ENCODE data around the gene CEP250. TPM values are rescaled to one million over a fixed set of nuclear protein-coding genes. Genes with fewer than 3 reads are reported as not detected.

Gene CEP250
- total and polyA plus RNA-seq, 2 of the 4 experiments (the other 2 are of a cell fraction): 22.7 to 35.1 TPM

- H3K4me1 ChIP-seq (ENCODE audit: control insufficient read depth, insufficient read depth, low read length): 0 out of 2 replicates have a peak, but pooled peaks cover 3% of the 10 kb centered on the region
Observed at GRCh38 chr20:35458388-35458787, 3.0 kb downstream of the CEP250 start.

More at GRCh38 chr20:35458388-35458787, 3.0 kb downstream of the CEP250 start:
- H3K9me3 ChIP-seq (ENCODE audit: control insufficient read depth, insufficient read depth, low read length): no peaks in the 10 kb centered on the region
- TF ChIP-seq CEBPB (IDR thresholded peaks at IDR 0.05; ENCODE audit: low read depth, low read length): no peak
- no peak for TF ChIP-seq BHLHE40 (IDR thresholded peaks at IDR 0.05; ENCODE audit: low read depth, low read length)
- no peak for TF ChIP-seq RCOR1 (IDR thresholded peaks at IDR 0.05; ENCODE audit: insufficient replicate concordance, low read length)
- TF ChIP-seq ELK1 (IDR thresholded peaks at IDR 0.05; ENCODE audit: borderline replicate concordance, low read depth, low read length): no peak
- TF ChIP-seq MAFK (IDR thresholded peaks at IDR 0.05; ENCODE audit: low read depth, low read length): no peak
- no peak for TF ChIP-seq RAD21 (IDR thresholded peaks at IDR 0.05; ENCODE audit: low read length)
- TF ChIP-seq, protein P1, sequence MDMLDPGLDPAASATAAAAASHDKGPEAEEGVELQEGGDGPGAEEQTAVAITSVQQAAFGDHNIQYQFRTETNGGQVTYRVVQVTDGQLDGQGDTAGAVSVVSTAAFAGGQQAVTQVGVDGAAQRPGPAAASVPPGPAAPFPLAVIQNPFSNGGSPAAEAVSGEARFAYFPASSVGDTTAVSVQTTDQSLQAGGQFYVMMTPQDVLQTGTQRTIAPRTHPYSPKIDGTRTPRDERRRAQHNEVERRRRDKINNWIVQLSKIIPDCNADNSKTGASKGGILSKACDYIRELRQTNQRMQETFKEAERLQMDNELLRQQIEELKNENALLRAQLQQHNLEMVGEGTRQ (IDR thresholded peaks at IDR 0.05; ENCODE audit: low read depth, low read length): no peak
- no peak for TF ChIP-seq MAZ (IDR thresholded peaks at IDR 0.05; ENCODE audit: borderline replicate concordance, low read depth, low read length)
- TF ChIP-seq POLR2A (IDR thresholded peaks at IDR 0.05; ENCODE audit: low read depth, low read length): no peak
- 0 out of 2 replicates have a peak, but pooled peaks cover 2% of the 10 kb centered on the region for H3K9me1 ChIP-seq (ENCODE audit: insufficient read depth, low read length)
- H3K18ac ChIP-seq (ENCODE audit: low read depth, low read length): no peak overlapping the region
- CTCF ChIA-PET: no interaction called here
- no peak overlapping the region for H2BK20ac ChIP-seq (ENCODE audit: low read depth, low read length)
- no peak overlapping the region for H3K14ac ChIP-seq (replicated peaks; ENCODE audit: low read depth, low read length)
- no peak overlapping the region for H3K4ac ChIP-seq (ENCODE audit: low read depth, low read length)
- no peak overlapping the region for H3K56ac ChIP-seq (ENCODE audit: extremely low read depth, insufficient read depth, low read length)
- peaks cover 3% of the 10 kb centered on the region; the same call in 1 of the 2 replicates for H4K20me1 ChIP-seq (ENCODE audit: insufficient read depth, low read length)
- no peak overlapping the region for H3K4me3 ChIP-seq (ENCODE audit: insufficient read depth, low read depth, low read length)
- no peak for ATAC-seq (ENCODE audit: low read depth)
- no peaks in the 10 kb centered on the region for H3K27me3 ChIP-seq (ENCODE audit: control insufficient read depth, insufficient read depth, low read length)
- H4K8ac ChIP-seq (ENCODE audit: low read depth in 2 of 2, low read length in 2 of 2): no peak overlapping the region
- BruUV-seq (replicated peaks): no TSS peak
- no peak overlapping the region for H2AFZ ChIP-seq (replicated peaks; ENCODE audit: low read length, poor library complexity)
- peaks cover 17% of the 10 kb centered on the region for H3K36me3 ChIP-seq (ENCODE audit: control insufficient read depth, insufficient read depth, low read length)
- dilution Hi-C loops (cut with HindIII; ENCODE audit: low sequenced_read_pairs, unreplicated experiment) (no loop called here), intact Hi-C loops (cut with micrococcal nuclease) (no loop called here), in situ Hi-C loops (cut with MboI; ENCODE audit: low sequenced_read_pairs) (no loop called here)
- no peak overlapping the region for H2AK5ac ChIP-seq (ENCODE audit: low read depth, low read length)
- H3K27ac ChIP-seq (ENCODE audit: insufficient read depth, low read length): no peak overlapping the region
- peaks cover 22 to 44% of the 10 kb centered on the region in 2 experiments for H3K79me1 ChIP-seq (ENCODE audit: low read depth in 1 of 2, low read length in 2 of 2)
- H3K4me2 ChIP-seq (ENCODE audit: low read depth, low read length): no peak overlapping the region
- POLR2A ChIA-PET (ENCODE audit: unreplicated experiment): no interaction called here
- no peak overlapping the region for H2AK9ac ChIP-seq (replicated peaks; ENCODE audit: low read depth, low read length, poor library complexity)
- H2BK120ac ChIP-seq (ENCODE audit: low read depth, low read length): no peak overlapping the region
- H4K91ac ChIP-seq (ENCODE audit: insufficient read depth, low read depth, low read length): no peak overlapping the region
- DNase-seq: no peak
- H3K9ac ChIP-seq (ENCODE audit: low read depth, low read length): no peak overlapping the region
- H3K23ac ChIP-seq (ENCODE audit: low read depth, low read length): no peak overlapping the region
- H2BK15ac ChIP-seq (ENCODE audit: low read depth, low read length): no peak overlapping the region
- H4K5ac ChIP-seq (ENCODE audit: low read depth, low read length): no peak overlapping the region
- H2BK5ac ChIP-seq (ENCODE audit: low read depth, low read length, poor library complexity, severe bottlenecking): no peak overlapping the region
